ENCODE data around the gene INO80C.

The INO80C gene

GRCh38 chr18:35497370-35498197, at the start of gene INO80C:
Gene INO80C, minus strand, starts transcription at chr18:35497960. Its CDS starts 86 bp downstream, at chr18:35497874.
- peak; percentile 83 for DNase-seq (ENCODE audit: low read depth)

- DNase-seq (ENCODE audit: low read depth): no peak
Measured at GRCh38 chr18:35547008-35547605, 49.3 kb upstream of the INO80C start.

GRCh38 chr18:35542356-35542755, 44.6 kb upstream of the INO80C start:
- no peak for DNase-seq (ENCODE audit: low read depth)

GRCh38 chr18:35535297-35535696, 37.5 kb upstream of the INO80C start:
- no peak for DNase-seq (ENCODE audit: low read depth)

- no peak for DNase-seq (ENCODE audit: low read depth)
Measured at GRCh38 chr18:35533916-35534405, 36.2 kb upstream of the INO80C start.

GRCh38 chr18:35528749-35529274, 31.1 kb upstream of the INO80C start:
- DNase-seq (ENCODE audit: low read depth): no peak

- DNase-seq (ENCODE audit: low read depth): no peak
Measured at GRCh38 chr18:35526495-35527059, 28.8 kb upstream of the INO80C start.

- no peak for DNase-seq (ENCODE audit: low read depth)
Measured at GRCh38 chr18:35525795-35526494, 28.2 kb upstream of the INO80C start.

GRCh38 chr18:35524226-35524625, 26.5 kb upstream of the INO80C start:
- no peak for DNase-seq (ENCODE audit: low read depth)

- no peak for DNase-seq (ENCODE audit: low read depth)
Measured at GRCh38 chr18:35522130-35522959, 24.6 kb upstream of the INO80C start.

- no peak for DNase-seq (ENCODE audit: low read depth)
Measured at GRCh38 chr18:35521133-35521532, 23.4 kb upstream of the INO80C start.

- DNase-seq (ENCODE audit: low read depth): no peak
Measured at GRCh38 chr18:35519148-35519899, 21.6 kb upstream of the INO80C start.

- no peak for DNase-seq (ENCODE audit: low read depth)
Measured at GRCh38 chr18:35517715-35518114, 20.0 kb upstream of the INO80C start.

GRCh38 chr18:35516789-35517188, 19.0 kb upstream of the INO80C start:
- DNase-seq (ENCODE audit: low read depth): no peak

GRCh38 chr18:35516351-35516750, 18.6 kb upstream of the INO80C start:
- DNase-seq (ENCODE audit: low read depth): no peak

- no peak for DNase-seq (ENCODE audit: low read depth)
Measured at GRCh38 chr18:35515460-35516130, 17.8 kb upstream of the INO80C start.

GRCh38 chr18:35514752-35515459, 17.1 kb upstream of the INO80C start:
- no peak for DNase-seq (ENCODE audit: low read depth)

GRCh38 chr18:35514283-35514682, 16.5 kb upstream of the INO80C start:
- DNase-seq (ENCODE audit: low read depth): no peak

- DNase-seq (ENCODE audit: low read depth): no peak
Measured at GRCh38 chr18:35513181-35513936, 15.6 kb upstream of the INO80C start.
